Sigmoid colon (tissue), 4 donors: Measurements from ENCODE around the gene FLNB.

ENCODE experiments used
- EP300 ChIP-seq, 4 donors: sonication (generic); formaldehyde crosslinking; IDR thresholded peaks; one replicate each; pipeline ENCODE4 v1.6.1; 2017; ENCODE audit warnings: antibody characterized with exemption in 4 of 4
- POLR2A ChIP-seq, 2 donors: fragments of 450-650 bp; IDR thresholded peaks; one replicate each; pipeline ENCODE4 v1.6.1; 2016; ENCODE audit warnings: antibody characterized with exemption in 2 of 2, mild to moderate bottlenecking in 2 of 2, moderate library complexity in 2 of 2

- no peak for TF ChIP-seq EP300 (IDR thresholded peaks at IDR 0.05)
- no peak for TF ChIP-seq POLR2A (IDR thresholded peaks at IDR 0.05)
These were observed 29.1 kb downstream of the FLNB start for GRCh38 chr3:58037141-58037910.
